ENCODE data around the gene ZNF253. TPM values are rescaled to one million over a fixed set of nuclear protein-coding genes. Genes with fewer than 3 reads are reported as not detected.

ZNF253 gene
- total and polyA plus RNA-seq, 2 of the 13 experiments (the other 11 are each of a cell fraction or from before 2014, with no cell fraction given) = 3.5 to 10.6 TPM

GRCh38 chr19:19865750-19866610 is at the start of gene ZNF253 (continued):
- TF ChIP-seq ZBTB14 (CRISPR knock-in tag; IDR thresholded peaks at IDR 0.05) (no peak), ZNF720 (CRISPR knock-in tag; IDR thresholded peaks at IDR 0.05) (no peak), NFATC3 (CRISPR knock-in tag; IDR thresholded peaks at IDR 0.05) (no peak), ZGPAT (CRISPR knock-in tag; IDR thresholded peaks at IDR 0.05) (no peak; the same call in 1 of the 2 replicates), NCOA5 (CRISPR knock-in tag; IDR thresholded peaks at IDR 0.05) (no peak), BCL6 (CRISPR knock-in tag; IDR thresholded peaks at IDR 0.05) (no peak), SNAI1 (CRISPR knock-in tag; IDR thresholded peaks at IDR 0.05; ENCODE audit: borderline replicate concordance) (no peak), TAF15 (IDR thresholded peaks at IDR 0.05; ENCODE audit: low read depth, low read length, poor library complexity, severe bottlenecking) (no peak), ZNF264 (CRISPR knock-in tag; IDR thresholded peaks at IDR 0.05) (no peak), ZNF800 (CRISPR knock-in tag; IDR thresholded peaks at IDR 0.05) (no peak), ZNF552 (CRISPR knock-in tag; IDR thresholded peaks at IDR 0.05; ENCODE audit: borderline replicate concordance) (no peak), PRMT3 (CRISPR knock-in tag; IDR thresholded peaks at IDR 0.05; ENCODE audit: borderline replicate concordance, low read depth) (no peak), PTBP1 (IDR thresholded peaks at IDR 0.05; ENCODE audit: low read depth, low read length, poor library complexity, severe bottlenecking) (no peak), KDM3A (CRISPR knock-in tag; IDR thresholded peaks at IDR 0.05; ENCODE audit: low read depth) (no peak), ZNF512B (CRISPR knock-in tag; IDR thresholded peaks at IDR 0.05; ENCODE audit: borderline replicate concordance) (no peak), NFYB (CRISPR knock-in tag; IDR thresholded peaks at IDR 0.05) (peak; percentile 94), RFXAP (CRISPR knock-in tag; IDR thresholded peaks at IDR 0.05; ENCODE audit: borderline replicate concordance) (peak; percentile 89), ZNF10 (CRISPR knock-in tag; IDR thresholded peaks at IDR 0.05; ENCODE audit: borderline replicate concordance, low read depth) (no peak), ATF7-NPFF (CRISPR knock-in tag; IDR thresholded peaks at IDR 0.05; ENCODE audit: low read depth) (no peak), ZNF605 (CRISPR knock-in tag; IDR thresholded peaks at IDR 0.05) (peak; percentile 62; the same call in 1 of the 2 replicates)
- TF ChIP-seq, protein P1, sequence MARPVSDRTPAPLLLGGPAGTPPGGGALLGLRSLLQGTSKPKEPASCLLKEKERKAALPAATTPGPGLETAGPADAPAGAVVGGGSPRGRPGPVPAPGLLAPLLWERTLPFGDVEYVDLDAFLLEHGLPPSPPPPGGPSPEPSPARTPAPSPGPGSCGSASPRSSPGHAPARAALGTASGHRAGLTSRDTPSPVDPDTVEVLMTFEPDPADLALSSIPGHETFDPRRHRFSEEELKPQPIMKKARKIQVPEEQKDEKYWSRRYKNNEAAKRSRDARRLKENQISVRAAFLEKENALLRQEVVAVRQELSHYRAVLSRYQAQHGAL (CRISPR knock-in tag; IDR thresholded peaks at IDR 0.05; ENCODE audit: not compliant biosample characterization) = no peak

Data from HepG2 (cell line).